ENCODE measurements around the gene CACNA1G. TPM values are rescaled to one million over a fixed set of nuclear protein-coding genes. Genes with fewer than 3 reads are reported as not detected.

The CACNA1G gene
- total and polyA plus RNA-seq, 4 donors: under 0.01 to 0.14 (median 0.01) TPM; not detected in 1

- DNase-seq (ENCODE audit: low spot score): no peak
- Histone ChIP-seq H3K27ac (ENCODE audit: low read depth in 1 of 2, low read length in 2 of 2) (no peak overlapping the region), H3K4me1 (ENCODE audit: control insufficient read depth in 4 of 4, insufficient read depth in 4 of 4, low read length in 3 of 4) (peaks cover 0 to 2% (median 0%) of the 10 kb centered on the region in 4 donors), H3K27me3 (ENCODE audit: control insufficient read depth in 4 of 4, insufficient read depth in 4 of 4, low read length in 3 of 4) (no peaks in the 10 kb centered on the region), H3K36me3 (ENCODE audit: control insufficient read depth in 4 of 4, insufficient read depth in 3 of 4, low read depth in 1 of 4, low read length in 3 of 4) (no peaks in the 10 kb centered on the region), H3K4me3 (ENCODE audit: low read depth in 1 of 3, low read length in 3 of 3) (no peak overlapping the region), H3K9me3 (ENCODE audit: control insufficient read depth in 4 of 4, low read length in 3 of 4) (no peaks in the 10 kb centered on the region), H3K9ac (ENCODE audit: low read depth in 1 of 2, low read length in 2 of 2) (no peak overlapping the region)
- TF ChIP-seq, protein P1, sequence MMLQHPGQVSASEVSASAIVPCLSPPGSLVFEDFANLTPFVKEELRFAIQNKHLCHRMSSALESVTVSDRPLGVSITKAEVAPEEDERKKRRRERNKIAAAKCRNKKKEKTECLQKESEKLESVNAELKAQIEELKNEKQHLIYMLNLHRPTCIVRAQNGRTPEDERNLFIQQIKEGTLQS (IDR thresholded peaks at IDR 0.05): no peak
- TF ChIP-seq HNF4A (conservative IDR thresholded peaks at IDR 0.05) (no peak), FOXA2 (IDR thresholded peaks at IDR 0.05) (no peak), YY1 (IDR thresholded peaks at IDR 0.05) (no peak), NR2F2 (IDR thresholded peaks at IDR 0.05) (no peak)
- TF ChIP-seq, protein P2, sequence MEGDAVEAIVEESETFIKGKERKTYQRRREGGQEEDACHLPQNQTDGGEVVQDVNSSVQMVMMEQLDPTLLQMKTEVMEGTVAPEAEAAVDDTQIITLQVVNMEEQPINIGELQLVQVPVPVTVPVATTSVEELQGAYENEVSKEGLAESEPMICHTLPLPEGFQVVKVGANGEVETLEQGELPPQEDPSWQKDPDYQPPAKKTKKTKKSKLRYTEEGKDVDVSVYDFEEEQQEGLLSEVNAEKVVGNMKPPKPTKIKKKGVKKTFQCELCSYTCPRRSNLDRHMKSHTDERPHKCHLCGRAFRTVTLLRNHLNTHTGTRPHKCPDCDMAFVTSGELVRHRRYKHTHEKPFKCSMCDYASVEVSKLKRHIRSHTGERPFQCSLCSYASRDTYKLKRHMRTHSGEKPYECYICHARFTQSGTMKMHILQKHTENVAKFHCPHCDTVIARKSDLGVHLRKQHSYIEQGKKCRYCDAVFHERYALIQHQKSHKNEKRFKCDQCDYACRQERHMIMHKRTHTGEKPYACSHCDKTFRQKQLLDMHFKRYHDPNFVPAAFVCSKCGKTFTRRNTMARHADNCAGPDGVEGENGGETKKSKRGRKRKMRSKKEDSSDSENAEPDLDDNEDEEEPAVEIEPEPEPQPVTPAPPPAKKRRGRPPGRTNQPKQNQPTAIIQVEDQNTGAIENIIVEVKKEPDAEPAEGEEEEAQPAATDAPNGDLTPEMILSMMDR (IDR thresholded peaks at IDR 0.05; ENCODE audit: low read depth, low read length, missing input control): no peak
- WGBS: 89% methylated on average over 24 of the region's 24 CpGs
Measured at GRCh38 chr17:50609380-50610074, 49.0 kb downstream of the CACNA1G start.

GRCh38 chr17:50611634-50612033 lies 51.1 kb downstream of the CACNA1G start:
- no peak overlapping the region for H3K9ac ChIP-seq (ENCODE audit: low read depth in 1 of 2, low read length in 2 of 2)
- no peak overlapping the region for H3K4me3 ChIP-seq (ENCODE audit: low read depth in 1 of 3, low read length in 3 of 3)
- no peaks in the 10 kb centered on the region for H3K27me3 ChIP-seq (ENCODE audit: control insufficient read depth in 4 of 4, insufficient read depth in 4 of 4, low read length in 3 of 4)
- no peak for DNase-seq (ENCODE audit: low spot score)
- H3K27ac ChIP-seq (ENCODE audit: low read depth in 1 of 2, low read length in 2 of 2): no peak overlapping the region
- no peaks in the 10 kb centered on the region for H3K36me3 ChIP-seq (ENCODE audit: control insufficient read depth in 4 of 4, insufficient read depth in 3 of 4, low read depth in 1 of 4, low read length in 3 of 4)
- TF ChIP-seq TAF1 (conservative IDR thresholded peaks at IDR 0.05) (no peak), YY1 (IDR thresholded peaks at IDR 0.05) (no peak)
- whole genome bisulfite sequencing: 91% methylated on average over 6 of the region's 6 CpGs
- H3K9me3 ChIP-seq (ENCODE audit: control insufficient read depth in 4 of 4, low read length in 3 of 4): no peaks in the 10 kb centered on the region
- no peaks in the 10 kb centered on the region for H3K4me1 ChIP-seq (ENCODE audit: control insufficient read depth in 4 of 4, insufficient read depth in 4 of 4, low read length in 3 of 4)

GRCh38 chr17:50612281-50612680 lies 51.8 kb downstream of the CACNA1G start:
- Histone ChIP-seq H3K36me3 (ENCODE audit: control insufficient read depth in 4 of 4, insufficient read depth in 3 of 4, low read depth in 1 of 4, low read length in 3 of 4) (no peaks in the 10 kb centered on the region), H3K9me3 (ENCODE audit: control insufficient read depth in 4 of 4, low read length in 3 of 4) (no peaks in the 10 kb centered on the region), H3K27ac (ENCODE audit: low read depth in 1 of 2, low read length in 2 of 2) (no peak overlapping the region), H3K4me1 (ENCODE audit: control insufficient read depth in 4 of 4, insufficient read depth in 4 of 4, low read length in 3 of 4) (no peaks in the 10 kb centered on the region), H3K4me3 (ENCODE audit: low read depth in 1 of 3, low read length in 3 of 3) (no peak overlapping the region), H3K9ac (ENCODE audit: low read depth in 1 of 2, low read length in 2 of 2) (no peak overlapping the region), H3K27me3 (ENCODE audit: control insufficient read depth in 4 of 4, insufficient read depth in 4 of 4, low read length in 3 of 4) (no peaks in the 10 kb centered on the region)
- no peak for DNase-seq (ENCODE audit: low spot score)
- WGBS: 91% methylated on average over 12 of the region's 12 CpGs
- TF ChIP-seq, protein P3, sequence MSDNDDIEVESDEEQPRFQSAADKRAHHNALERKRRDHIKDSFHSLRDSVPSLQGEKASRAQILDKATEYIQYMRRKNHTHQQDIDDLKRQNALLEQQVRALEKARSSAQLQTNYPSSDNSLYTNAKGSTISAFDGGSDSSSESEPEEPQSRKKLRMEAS (IDR thresholded peaks at IDR 0.05): no peak
- TF ChIP-seq NR2F2 (IDR thresholded peaks at IDR 0.05) (no peak), TAF1 (conservative IDR thresholded peaks at IDR 0.05) (no peak), GABPA (IDR thresholded peaks at IDR 0.05 in 1 of 2, conservative IDR thresholded peaks at IDR 0.05 in 1 of 2) (no peak), REST (IDR thresholded peaks at IDR 0.05) (no peak), RXRA (IDR thresholded peaks at IDR 0.05) (no peak), YY1 (IDR thresholded peaks at IDR 0.05) (no peak), FOXA2 (IDR thresholded peaks at IDR 0.05) (no peak), RAD21 (IDR thresholded peaks at IDR 0.05) (no peak), JUND (IDR thresholded peaks at IDR 0.05) (no peak), FOXA1 (IDR thresholded peaks at IDR 0.05) (no peak), EGR1 (IDR thresholded peaks at IDR 0.05; ENCODE audit: low read depth in 2 of 2) (no peak), HNF4A (conservative IDR thresholded peaks at IDR 0.05) (no peak)
- TF ChIP-seq, protein P2 (IDR thresholded peaks at IDR 0.05; ENCODE audit: low read depth, low read length, missing input control): no peak
- TF ChIP-seq, protein P4, sequence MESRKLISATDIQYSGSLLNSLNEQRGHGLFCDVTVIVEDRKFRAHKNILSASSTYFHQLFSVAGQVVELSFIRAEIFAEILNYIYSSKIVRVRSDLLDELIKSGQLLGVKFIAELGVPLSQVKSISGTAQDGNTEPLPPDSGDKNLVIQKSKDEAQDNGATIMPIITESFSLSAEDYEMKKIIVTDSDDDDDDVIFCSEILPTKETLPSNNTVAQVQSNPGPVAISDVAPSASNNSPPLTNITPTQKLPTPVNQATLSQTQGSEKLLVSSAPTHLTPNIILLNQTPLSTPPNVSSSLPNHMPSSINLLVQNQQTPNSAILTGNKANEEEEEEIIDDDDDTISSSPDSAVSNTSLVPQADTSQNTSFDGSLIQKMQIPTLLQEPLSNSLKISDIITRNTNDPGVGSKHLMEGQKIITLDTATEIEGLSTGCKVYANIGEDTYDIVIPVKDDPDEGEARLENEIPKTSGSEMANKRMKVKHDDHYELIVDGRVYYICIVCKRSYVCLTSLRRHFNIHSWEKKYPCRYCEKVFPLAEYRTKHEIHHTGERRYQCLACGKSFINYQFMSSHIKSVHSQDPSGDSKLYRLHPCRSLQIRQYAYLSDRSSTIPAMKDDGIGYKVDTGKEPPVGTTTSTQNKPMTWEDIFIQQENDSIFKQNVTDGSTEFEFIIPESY (IDR thresholded peaks at IDR 0.05): no peak
- TF ChIP-seq, protein P1 (IDR thresholded peaks at IDR 0.05): no peak

All from liver (tissue), 9 donors.